Left colon (tissue), 2 donors: ENCODE data around the gene TYW1B. TPM values are rescaled to one million over a fixed set of nuclear protein-coding genes. Genes with fewer than 3 reads are reported as not detected.
A peak's percentile ranks its signal among the peaks of the same experiment; 100 is the strongest.
"Not testable (repeated sequence)": the region's sequence is repeated elsewhere in the genome, so short reads cannot be mapped to it uniquely, and the experiment has no call there.

ENCODE experiments used
- ATAC-seq: fragments of 200-7000 bp; cut with Tn5 transposase; one replicate; pipeline ENCODE4 v1.9.1; 2020; ENCODE audit warnings: mild to moderate bottlenecking, moderate library complexity
- DNase-seq, 2 donors: peaks; one replicate each; pipeline ENCODE4 v3.0.0-alpha.2; 2020
- intact Hi-C, 2 donors: fragments of 100-400 bp; cut with DNase I in 1 of 2; cut with micrococcal nuclease in 1 of 2; formaldehyde crosslinking; loops; one replicate each; pipeline versions ENCODE4 v1.11.2 to v1.14.0; 2022; cut with DNase I, micrococcal nuclease
- long read RNA-seq: library from polyadenylated mRNA; unstranded; transcript quantifications from one replicate; pipeline ENCODE4 v2.0.0, GENCODE V29; 2021
- total RNA-seq, 2 donors: library from RNA; stranded (reverse); fragmentation: NEBNext Ultra II Directional; extraction: Animal tissue kit (Norgen Biotek cat#: 25700); gene quantifications; one replicate each; pipeline ENCODE4 v1.2.1, GENCODE V29; 2021
- donor health status: DM: no; HTN: no; CAD: no.
- donor health status: DM: yes; HTN: yes; CAD: no.

TYW1B gene, protein sequence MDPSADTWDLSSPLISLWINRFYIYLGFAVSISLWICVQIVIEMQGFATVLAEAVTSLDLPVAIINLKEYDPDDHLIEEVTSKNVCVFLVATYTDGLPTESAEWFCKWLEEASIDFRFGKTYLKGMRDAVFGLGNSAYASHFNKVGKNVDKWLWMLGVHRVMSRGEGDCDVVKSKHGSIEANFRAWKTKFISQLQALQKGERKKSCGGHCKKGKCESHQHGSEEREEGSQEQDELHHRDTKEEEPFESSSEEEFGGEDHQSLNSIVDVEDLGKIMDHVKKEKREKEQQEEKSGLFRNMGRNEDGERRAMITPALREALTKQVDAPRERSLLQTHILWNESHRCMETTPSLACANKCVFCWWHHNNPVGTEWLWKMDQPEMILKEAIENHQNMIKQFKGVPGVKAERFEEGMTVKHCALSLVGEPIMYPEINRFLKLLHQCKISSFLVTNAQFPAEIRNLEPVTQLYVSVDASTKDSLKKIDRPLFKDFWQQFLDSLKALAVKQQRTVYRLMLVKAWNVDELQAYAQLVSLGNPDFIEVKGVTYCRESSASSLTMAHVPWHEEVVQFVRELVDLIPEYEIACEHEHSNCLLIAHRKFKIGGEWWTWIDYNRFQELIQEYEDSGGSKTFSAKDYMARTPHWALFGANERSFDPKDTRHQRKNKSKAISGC
- 1 to 10 TPM; 2.2 to 3.6 TPM for total RNA-seq
- long read RNA-seq, partial matches to known transcripts, result 0 of 1 reads
- long read RNA-seq, other reads (novel, unspliced or antisense), result 1 of 1 reads

DNA sequence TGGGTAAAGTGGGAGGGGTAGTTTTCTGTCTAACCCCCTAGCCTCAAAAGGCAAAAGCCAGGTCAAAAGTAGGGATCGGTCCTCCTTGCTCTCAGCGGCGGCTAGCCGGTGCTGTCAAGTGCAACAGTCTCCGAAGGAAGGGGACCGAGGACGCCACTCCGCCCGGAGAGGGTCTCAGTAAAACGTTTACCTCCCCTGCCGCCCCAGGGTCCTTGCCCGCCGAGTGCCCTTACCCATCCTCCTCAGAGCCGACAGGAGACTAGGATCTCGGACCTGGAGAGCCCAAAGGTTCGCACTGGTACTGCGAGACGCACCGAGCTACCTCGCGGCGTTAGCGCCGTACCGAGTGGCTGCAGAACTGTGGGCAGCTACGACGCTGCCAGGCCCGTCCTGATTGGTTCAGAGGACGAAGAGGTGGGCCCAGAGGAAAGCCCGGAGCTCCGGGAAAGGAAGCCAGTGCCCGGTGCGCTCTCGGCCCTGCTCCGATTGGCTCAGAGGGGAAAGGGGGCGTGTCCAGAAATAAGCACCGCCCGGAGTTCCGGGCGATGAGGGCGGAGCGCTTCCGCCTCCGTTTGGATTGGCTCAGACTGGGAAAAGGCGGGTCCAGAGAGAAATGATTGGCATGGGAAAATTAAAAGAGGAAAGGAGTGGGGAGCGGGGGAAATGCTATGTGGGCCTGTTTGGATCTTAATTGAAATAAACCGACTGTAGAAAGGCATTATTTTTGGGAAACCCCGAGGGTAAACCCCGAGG lies at the start of gene TYW1B:
TYW1B (minus strand) TSS at position 362 of the 753 bp plus-strand sequence; CDS start at position 237, 125 bp downstream.
- peak; percentile 81 for ATAC-seq
- intact Hi-C loops, result loop anchor here in 1 of 2 donors (10.0 kb wide), 1 partner anchor 87 kb away; no protein-coding TSS in a partner anchor
- peak; percentile 97 to 98 for DNase-seq

GRCh38 chr7:72867591-72867990 lies 39.6 kb upstream of the TYW1B start:
- intact Hi-C loops, DNase-seq, ATAC-seq: not testable (repeated sequence)

DNA sequence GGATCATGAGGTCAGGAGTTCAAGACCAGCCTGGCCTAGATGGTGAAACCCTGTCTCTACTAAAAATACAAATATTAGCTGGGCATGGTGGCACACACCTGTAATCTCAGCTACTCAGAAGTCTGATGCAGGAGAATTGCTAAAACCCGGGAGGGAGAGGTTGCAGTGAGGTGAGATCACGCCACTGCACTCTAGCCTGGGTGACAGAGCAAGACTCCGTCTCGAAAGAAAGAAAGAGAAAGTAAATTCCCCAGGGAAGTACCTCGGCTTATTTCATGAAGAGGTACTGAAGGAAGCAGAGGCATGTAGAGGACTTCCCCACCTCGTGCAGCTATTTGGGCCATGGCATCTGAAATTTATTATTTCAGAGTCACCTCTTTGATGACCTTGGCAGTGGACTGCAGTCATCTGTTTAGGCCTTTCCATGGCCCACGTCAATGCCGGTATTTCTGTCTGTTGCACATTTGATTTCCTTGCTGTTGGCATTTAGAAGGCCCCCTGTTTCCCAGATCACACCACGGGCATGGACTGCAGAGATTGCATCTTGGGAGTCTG lies 30.9 kb upstream of the TYW1B start:
- ATAC-seq, DNase-seq, intact Hi-C loops: not testable (repeated sequence)

DNA sequence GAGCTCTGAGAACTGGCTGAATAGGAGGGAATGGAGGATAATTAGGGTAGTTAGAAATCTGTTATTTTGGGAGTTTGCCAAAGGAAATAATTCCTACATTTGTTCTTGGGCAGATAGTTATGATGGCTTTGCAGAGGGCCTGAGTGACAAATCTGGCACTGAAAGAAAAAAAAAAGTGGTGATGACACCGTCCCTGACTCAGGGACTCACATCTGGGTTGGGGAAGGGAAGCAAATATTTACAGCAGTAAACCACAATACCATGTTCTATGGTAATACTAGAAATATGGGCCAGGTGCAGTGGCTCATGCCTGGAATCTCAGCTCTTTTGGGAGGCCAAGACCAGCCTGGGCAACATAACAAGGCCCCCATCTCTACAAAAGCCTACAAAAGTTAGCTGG lies 29.9 kb upstream of the TYW1B start:
- intact Hi-C loops, ATAC-seq, DNase-seq: not testable (repeated sequence)

DNA sequence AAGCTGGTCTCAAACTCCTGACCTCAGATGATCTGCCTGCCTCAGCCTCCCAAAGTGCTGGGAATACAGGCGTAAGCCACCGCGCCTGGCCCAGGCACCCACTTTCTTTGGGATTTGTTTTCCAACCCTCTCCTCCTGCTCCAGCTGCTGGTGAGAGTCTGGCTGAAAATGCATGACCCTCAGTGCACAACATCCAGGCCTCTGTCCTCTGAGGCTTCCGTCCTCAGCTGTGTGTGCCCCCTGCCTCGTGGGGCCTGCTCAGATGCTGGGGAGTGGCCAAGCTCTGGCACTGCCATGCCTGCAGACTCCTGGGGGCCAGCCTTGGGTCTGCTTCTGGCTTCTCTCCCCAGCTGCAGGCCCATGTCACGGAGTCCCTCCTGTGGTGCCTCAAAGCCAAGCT lies 27.3 kb upstream of the TYW1B start:
- DNase-seq, ATAC-seq, intact Hi-C loops: not testable (repeated sequence)

GRCh38 chr7:72852937-72853336 lies 24.9 kb upstream of the TYW1B start:
- ATAC-seq, result peak; percentile 36
- intact Hi-C loops, DNase-seq: not testable (repeated sequence)

- DNase-seq, intact Hi-C loops, ATAC-seq: not testable (repeated sequence)
Measured at GRCh38 chr7:72850746-72851145, 22.7 kb upstream of the TYW1B start.

DNA sequence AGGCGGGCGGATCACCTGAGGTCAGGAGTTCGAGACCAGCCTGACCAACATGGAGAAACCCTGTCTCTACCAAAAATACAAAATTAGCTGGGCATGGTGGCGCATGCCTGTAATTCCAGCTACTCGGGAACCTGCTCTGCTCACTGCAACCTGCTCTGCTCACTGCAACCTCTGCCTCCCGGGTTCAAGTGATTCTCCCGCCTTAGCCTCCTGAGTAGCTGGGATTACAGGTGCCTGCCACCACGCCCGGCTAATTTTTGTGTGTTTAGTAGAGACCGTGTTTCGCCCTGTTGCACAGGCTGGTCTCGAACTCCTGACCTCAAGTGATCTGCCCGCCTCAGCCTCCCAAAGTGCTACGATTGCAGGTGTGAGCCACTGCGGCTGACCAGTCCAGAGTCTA lies 16.1 kb upstream of the TYW1B start:
- intact Hi-C loops, ATAC-seq, DNase-seq: not testable (repeated sequence)

DNA sequence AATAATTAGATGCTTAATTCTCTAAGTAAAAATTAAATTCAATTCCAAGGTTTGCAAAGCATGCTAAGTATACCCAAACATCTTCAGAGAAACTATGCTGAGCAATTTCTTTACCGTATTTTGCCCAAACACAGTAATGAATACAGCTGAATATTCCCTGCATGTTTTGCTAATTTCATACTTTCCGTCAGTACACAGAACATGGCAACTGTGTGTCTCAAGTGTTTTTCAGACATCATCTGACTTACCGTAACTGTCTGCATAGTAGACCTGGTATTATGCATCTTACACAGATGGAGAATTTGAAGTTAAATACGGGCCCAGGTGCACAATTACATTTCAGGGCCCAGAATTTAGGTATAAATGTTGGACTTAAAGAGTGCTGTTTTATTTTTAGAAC lies 15.2 kb upstream of the TYW1B start:
- intact Hi-C loops, DNase-seq, ATAC-seq: not testable (repeated sequence)

- ATAC-seq, DNase-seq, intact Hi-C loops: not testable (repeated sequence)
Measured at GRCh38 chr7:72840966-72841511, 13.0 kb upstream of the TYW1B start.

GRCh38 chr7:72838315-72838714 lies 10.3 kb upstream of the TYW1B start:
- ATAC-seq, intact Hi-C loops, DNase-seq: not testable (repeated sequence)

DNA sequence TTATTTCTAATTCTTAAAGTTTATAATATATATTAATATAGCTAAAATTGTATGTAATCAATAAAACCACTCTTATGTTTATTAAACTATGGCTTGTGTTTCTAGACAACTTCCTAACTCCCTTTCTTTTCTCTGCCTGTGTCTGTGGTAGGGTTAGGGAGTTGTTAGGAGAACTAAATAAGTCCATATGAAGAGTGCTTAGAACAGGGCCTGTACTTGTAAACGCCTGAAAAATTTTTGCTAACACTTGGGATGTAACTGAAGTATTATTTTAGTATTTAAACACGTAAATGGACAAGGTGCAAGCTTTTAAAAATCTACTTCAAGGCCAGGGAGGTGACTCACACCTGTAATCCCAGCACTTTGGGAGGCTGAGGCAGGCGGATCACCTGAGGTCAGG lies 9.3 kb upstream of the TYW1B start:
- DNase-seq, intact Hi-C loops, ATAC-seq: not testable (repeated sequence)

DNA sequence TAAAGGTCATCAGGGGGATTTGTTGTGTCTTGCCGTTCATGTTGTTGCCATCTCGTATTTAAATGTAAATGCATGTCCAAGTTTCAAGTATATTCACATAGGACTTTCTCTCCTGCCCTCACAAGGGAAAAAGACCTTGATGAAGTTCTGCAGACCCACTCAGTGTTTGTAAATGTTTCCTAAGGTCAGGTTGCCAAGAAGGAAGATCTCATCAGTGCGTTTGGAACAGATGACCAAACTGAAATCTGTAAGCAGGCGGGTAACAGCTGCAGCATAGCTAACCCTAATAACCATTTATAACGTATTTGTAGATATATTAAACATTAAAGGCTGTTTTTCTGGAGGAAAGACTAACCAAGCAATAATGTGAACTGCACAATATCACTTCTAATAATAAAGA lies 2.6 kb upstream of the TYW1B start:
- intact Hi-C loops, DNase-seq, ATAC-seq: not testable (repeated sequence)

- DNase-seq (peak; percentile 58 to 59), ATAC-seq (peak; percentile 64)
- intact Hi-C loops, result loop anchor here in 1 of 2 donors (10.0 kb wide), 1 partner anchor 85 kb away; no protein-coding TSS in a partner anchor
Measured at GRCh38 chr7:72829687-72830354, 1.8 kb upstream of the TYW1B start.

DNA sequence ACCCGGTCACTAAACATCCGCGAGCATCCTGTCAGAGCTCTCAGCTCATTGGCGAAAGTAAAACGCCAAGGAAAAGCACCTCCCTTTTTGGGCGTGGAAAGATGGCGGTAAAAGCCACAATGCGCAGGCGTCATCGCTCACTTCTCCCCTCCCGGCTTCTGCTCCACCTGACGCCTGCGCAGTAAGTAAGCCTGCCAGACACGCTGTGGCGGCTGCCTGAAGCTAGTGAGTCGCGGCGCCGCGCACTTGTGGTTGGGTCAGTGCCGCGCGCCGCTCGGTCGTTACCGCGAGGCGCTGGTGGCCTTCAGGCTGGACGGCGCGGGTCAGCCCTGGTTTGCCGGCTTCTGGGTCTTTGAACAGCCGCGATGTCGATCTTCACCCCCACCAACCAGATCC lies 1.3 kb upstream of the TYW1B start:
- peak; percentile 76 for ATAC-seq
- intact Hi-C loops, result loop anchor here in 1 of 2 donors (10.0 kb wide), 1 partner anchor 86 kb away; no protein-coding TSS in a partner anchor

DNA sequence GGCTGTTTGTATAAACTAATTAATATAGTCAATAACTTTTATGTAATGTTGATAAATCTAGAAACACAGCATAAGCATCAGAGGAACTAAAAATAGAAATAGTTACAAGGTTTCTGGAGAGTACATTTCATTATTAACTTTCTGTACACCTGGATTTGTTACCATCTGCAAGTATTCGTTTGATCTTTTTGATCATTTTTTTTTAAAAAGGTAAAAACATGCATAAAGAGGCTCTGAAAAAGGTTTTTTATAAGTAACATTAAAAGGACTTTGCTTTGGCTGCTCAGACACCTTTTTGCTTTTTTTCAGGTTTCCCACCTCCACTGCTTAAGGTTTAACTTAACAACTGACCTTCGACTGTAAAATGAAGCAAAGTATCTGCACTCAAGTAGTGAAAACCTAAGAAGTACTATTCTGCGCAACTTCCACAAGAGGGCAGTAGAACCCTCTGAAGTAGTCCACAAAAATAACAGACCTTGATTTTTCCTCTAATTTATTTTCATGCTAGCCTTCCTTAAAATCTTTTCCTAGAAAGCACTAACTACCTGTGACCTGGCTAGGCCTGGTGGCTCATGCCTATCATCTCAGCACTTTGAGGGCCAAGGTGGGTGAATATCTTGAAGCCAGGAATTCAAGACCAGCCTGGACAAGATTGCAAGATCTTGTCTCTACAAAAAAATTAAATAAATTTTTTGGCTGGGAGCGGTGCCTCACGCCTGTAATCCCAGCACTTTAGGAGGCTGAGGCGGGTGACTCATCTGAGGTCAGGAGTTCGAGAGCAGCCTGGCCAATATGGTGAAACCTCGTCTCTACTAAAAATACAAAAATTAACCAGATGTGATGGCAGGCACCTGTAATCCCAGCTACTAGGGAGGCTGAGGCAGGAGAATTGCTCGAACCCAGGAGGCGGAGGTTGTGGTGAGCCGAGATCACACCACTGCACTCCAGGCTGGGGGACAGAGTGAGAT lies 4.0 kb downstream of the TYW1B start:
- intact Hi-C loops, result loop anchor here in 1 of 2 donors (10.0 kb wide), 1 partner anchor 91 kb away; no protein-coding TSS in a partner anchor
- not testable (repeated sequence) for DNase-seq, ATAC-seq

More for the DNA sequence above, 1.3 kb upstream of the TYW1B start:
- DNase-seq, result peak; percentile 95 to 97
